Measurements from ENCODE around the gene CKMT1A.
"Not testable (repeated sequence)": the region's sequence is repeated elsewhere in the genome, so short reads cannot be mapped to it uniquely, and the experiment has no call there.

The CKMT1A gene

DNA sequence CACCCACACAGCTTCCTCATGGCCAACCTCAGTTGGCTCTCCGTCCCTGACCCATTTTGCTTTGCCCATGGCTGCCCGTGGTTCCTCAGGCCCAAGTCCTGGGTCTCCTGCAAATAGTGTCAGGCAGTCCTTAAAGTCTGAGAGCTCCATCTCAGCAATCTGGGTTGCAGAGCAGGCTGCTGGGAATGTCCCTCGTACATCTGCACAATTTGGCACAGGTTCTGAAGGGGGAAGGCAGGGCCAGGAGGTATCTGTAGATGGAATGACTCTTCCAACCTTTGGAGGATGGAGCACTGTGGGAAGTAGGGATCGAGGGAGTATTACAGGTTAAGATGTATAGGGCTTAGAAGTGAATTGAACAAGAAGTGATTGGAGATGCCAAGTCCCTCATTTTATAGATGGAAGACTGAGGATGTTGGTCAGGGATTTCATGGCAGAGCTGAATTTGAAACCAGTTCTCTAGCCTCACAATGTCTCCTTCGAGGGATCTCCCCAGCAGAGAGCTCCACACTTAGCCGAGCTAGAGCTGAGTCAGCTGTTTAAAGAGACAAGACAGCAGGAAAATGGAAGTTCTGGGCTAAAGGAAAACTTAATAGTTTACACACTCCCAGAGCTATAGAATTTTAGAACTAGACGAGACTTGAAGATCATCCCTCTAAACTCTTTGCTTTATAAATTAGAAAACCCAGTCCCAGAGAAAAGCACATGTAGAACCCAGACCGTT lies 9.2 kb downstream of the CKMT1A start:
- no peak overlapping the region for H3K4me3 ChIP-seq (ENCODE audit: low read length)
- H3K27me3 ChIP-seq (ENCODE audit: control insufficient read depth, insufficient read depth, low read length) = no peaks in the 10 kb centered on the region
- H3K9ac ChIP-seq (ENCODE audit: low read length) = no peak overlapping the region
- H3K36me3 ChIP-seq (ENCODE audit: control insufficient read depth, insufficient read depth, low read length) = no peaks in the 10 kb centered on the region
- H3K9me3 ChIP-seq (ENCODE audit: control insufficient read depth, low read length) = no peaks in the 10 kb centered on the region
- no peaks in the 10 kb centered on the region for H3K4me1 ChIP-seq (ENCODE audit: control insufficient read depth, insufficient read depth, low read length)

DNA sequence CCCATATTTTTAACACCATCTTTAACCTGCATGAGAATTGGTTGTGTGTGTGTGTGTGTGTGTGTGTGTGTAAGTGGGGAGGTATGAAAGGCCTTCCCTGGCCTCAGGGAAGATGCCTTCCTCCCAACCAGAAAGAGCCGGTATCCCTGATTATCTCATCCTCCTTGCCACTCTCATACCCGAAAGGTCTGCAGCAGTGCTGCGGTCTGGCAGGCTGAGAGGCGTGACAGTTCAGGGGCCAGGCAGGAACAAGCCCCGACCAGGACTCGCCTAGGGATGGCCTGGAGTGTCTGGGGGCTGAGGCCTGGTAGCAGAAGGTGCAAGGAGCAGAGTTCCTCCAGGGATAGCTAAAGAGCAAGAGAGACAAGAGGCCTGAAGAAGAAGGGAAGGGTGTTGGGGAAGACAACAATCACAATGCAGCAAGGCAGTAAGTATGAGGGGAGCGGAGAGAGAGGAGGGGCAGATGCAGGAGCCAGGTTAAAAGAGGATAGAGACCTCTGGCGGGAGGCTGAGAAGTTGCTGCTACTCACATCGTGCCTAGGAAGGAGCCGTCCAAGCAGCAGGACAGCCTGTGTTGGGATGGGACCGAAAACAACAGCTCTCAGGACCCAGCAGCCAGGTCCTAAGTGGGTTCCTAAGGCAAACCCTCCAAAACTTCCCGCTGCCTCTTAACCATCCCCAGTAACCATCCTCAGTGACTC lies 16.9 kb downstream of the CKMT1A start:
- H3K9ac ChIP-seq (ENCODE audit: low read length); H3K27me3 ChIP-seq (ENCODE audit: control insufficient read depth, insufficient read depth, low read length); H3K36me3 ChIP-seq (ENCODE audit: control insufficient read depth, insufficient read depth, low read length); H3K9me3 ChIP-seq (ENCODE audit: control insufficient read depth, low read length); H3K4me3 ChIP-seq (ENCODE audit: low read length); H3K4me1 ChIP-seq (ENCODE audit: control insufficient read depth, insufficient read depth, low read length): not testable (repeated sequence)

GRCh38 chr15:43723151-43723550 lies 29.5 kb downstream of the CKMT1A start:
- no peaks in the 10 kb centered on the region for H3K9me3 ChIP-seq (ENCODE audit: control insufficient read depth, low read length)
- H3K9ac ChIP-seq (ENCODE audit: low read length) = no peak overlapping the region
- H3K27me3 ChIP-seq (ENCODE audit: control insufficient read depth, insufficient read depth, low read length) = no peaks in the 10 kb centered on the region
- no peaks in the 10 kb centered on the region for H3K36me3 ChIP-seq (ENCODE audit: control insufficient read depth, insufficient read depth, low read length)
- H3K4me3 ChIP-seq (ENCODE audit: low read length) = no peak overlapping the region
- no peaks in the 10 kb centered on the region for H3K4me1 ChIP-seq (ENCODE audit: control insufficient read depth, insufficient read depth, low read length)

DNA sequence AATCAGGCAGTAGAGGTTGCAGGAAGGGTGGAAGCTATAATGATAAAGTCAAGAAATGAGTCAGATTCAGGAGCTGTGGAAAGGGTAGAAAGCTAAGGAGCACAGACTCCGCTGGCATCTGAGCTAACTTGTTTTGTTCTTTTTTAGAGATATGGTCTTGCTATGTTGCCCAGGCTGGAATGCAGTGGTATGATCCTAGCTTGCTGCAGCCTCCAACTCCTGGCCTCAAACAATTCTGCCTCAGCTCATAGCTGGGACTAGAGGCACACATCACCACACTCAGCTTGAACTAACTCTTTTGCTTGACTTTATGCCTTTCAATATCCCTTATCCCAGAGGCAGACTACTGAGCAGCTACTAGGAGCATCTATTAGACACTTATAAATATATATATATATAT lies 32.6 kb downstream of the CKMT1A start:
- not testable (repeated sequence) for H3K4me3 ChIP-seq (ENCODE audit: low read length); H3K36me3 ChIP-seq (ENCODE audit: control insufficient read depth, insufficient read depth, low read length); H3K9ac ChIP-seq (ENCODE audit: low read length); H3K9me3 ChIP-seq (ENCODE audit: control insufficient read depth, low read length); H3K4me1 ChIP-seq (ENCODE audit: control insufficient read depth, insufficient read depth, low read length); H3K27me3 ChIP-seq (ENCODE audit: control insufficient read depth, insufficient read depth, low read length)

DNA sequence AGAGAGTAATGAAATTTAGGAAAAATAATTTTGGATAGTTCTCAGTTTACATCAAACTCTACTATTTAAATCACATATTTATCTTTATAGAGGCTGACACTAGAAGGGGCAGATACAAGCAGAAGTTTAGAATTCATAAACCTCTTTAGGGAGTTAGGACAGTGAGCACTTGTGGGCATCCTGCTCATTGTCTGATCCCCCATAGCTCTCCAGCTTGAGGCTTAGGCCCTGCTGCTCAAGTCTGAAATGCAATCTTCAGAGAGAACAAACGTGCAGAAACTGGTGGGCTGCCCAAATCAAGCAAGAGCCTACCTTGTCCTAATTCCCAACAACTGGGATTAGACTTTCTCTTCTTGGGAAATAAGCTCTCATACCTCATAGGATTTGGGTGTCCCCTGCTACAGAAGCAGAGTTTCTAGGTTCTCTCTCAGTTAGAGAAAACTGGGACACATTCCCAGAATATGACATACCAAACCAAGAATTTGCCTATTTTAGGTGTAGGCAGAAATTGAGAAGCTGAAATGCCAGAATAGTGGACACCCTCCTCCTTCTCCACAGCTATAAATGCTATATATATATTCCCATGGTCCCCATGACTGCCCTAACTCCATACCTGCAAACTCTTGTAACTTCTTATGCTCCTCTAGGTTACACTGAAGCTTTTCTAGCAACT lies 34.5 kb downstream of the CKMT1A start:
- H3K27me3 ChIP-seq (ENCODE audit: control insufficient read depth, insufficient read depth, low read length); H3K9me3 ChIP-seq (ENCODE audit: control insufficient read depth, low read length); H3K36me3 ChIP-seq (ENCODE audit: control insufficient read depth, insufficient read depth, low read length); H3K9ac ChIP-seq (ENCODE audit: low read length); H3K4me1 ChIP-seq (ENCODE audit: control insufficient read depth, insufficient read depth, low read length); H3K4me3 ChIP-seq (ENCODE audit: low read length): not testable (repeated sequence)

- Histone ChIP-seq H3K4me3 (ENCODE audit: low read length) (no peak overlapping the region), H3K9me3 (ENCODE audit: control insufficient read depth, low read length) (no peaks in the 10 kb centered on the region), H3K36me3 (ENCODE audit: control insufficient read depth, insufficient read depth, low read length) (no peaks in the 10 kb centered on the region), H3K9ac (ENCODE audit: low read length) (no peak overlapping the region), H3K4me1 (ENCODE audit: control insufficient read depth, insufficient read depth, low read length) (no peaks in the 10 kb centered on the region), H3K27me3 (ENCODE audit: control insufficient read depth, insufficient read depth, low read length) (no peaks in the 10 kb centered on the region)
Measured at GRCh38 chr15:43735416-43735815, 41.8 kb downstream of the CKMT1A start.

DNA sequence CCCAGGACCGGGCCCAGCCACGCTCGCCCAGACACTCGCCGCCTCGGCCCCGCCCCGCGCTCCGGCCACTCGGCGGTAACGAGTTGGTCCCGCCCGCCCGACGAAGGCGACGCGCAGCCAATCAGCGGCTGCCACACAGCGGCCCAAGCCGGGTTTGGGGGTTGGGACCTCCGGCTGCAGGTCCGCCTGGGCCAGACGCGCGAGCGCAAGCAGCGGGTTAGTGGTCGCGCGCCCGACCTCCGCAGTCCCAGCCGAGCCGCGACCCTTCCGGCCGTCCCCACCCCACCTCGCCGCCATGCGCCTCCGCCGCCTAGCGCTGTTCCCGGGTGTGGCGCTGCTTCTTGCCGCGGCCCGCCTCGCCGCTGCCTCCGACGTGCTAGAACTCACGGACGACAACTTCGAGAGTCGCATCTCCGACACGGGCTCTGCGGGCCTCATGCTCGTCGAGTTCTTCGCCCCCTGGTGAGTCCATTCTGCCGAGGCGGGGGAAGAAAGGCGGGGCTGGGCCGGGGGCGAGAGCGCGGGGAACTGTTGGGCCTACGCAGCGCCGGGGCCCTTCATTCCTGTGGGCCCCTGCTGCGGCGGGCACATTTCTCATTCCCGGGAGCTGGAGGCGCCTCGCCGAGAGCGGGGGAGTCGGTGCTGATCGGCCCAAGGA lies 52.7 kb downstream of the CKMT1A start, which contains the start of gene PDIA3:
PDIA3 (plus strand) TSS at position 194 of the 658 bp plus-strand sequence; CDS start at position 296, 102 bp downstream.
- H3K27me3 ChIP-seq (ENCODE audit: control insufficient read depth, insufficient read depth, low read length); H3K9me3 ChIP-seq (ENCODE audit: control insufficient read depth, low read length): not testable (repeated sequence)
- H3K4me1 ChIP-seq (ENCODE audit: control insufficient read depth, insufficient read depth, low read length) = peaks cover 11% of the 10 kb centered on the region

DNA sequence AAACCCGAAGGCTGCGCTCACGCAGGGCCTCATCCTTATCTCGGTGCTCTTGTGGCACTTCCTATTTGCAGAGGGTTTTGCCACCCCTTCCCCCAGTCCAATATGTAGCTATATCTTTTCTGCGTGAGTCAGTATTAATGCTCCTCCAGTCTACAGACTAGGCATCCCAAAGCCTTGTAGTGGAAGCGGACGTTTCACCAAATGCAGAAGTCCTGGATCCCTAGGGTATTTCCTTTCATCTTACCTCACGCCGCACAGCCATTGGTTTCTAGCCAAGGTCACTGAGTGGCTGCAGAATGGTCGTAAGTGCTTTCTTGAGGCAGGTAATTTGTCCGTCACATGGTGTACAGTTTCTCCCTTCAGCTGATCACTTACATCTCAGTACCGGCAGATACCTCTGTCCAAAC lies 53.2 kb downstream of the CKMT1A start:
- Histone ChIP-seq H3K4me1 (ENCODE audit: control insufficient read depth, insufficient read depth, low read length) (peaks cover 15% of the 10 kb centered on the region), H3K9ac (ENCODE audit: low read length) (peak overlapping the region; percentile 93), H3K4me3 (ENCODE audit: low read length) (peak overlapping the region; percentile 71)
- H3K9me3 ChIP-seq (ENCODE audit: control insufficient read depth, low read length); H3K27me3 ChIP-seq (ENCODE audit: control insufficient read depth, insufficient read depth, low read length); H3K36me3 ChIP-seq (ENCODE audit: control insufficient read depth, insufficient read depth, low read length): not testable (repeated sequence)

More for the DNA sequence above, 52.7 kb downstream of the CKMT1A start, which contains the start of gene PDIA3:
- peak within 1 kb of the TSS; percentile 93 for H3K9ac ChIP-seq (ENCODE audit: low read length)
- not testable (repeated sequence) for H3K36me3 ChIP-seq (ENCODE audit: control insufficient read depth, insufficient read depth, low read length)
- peak within 1 kb of the TSS; percentile 71 for H3K4me3 ChIP-seq (ENCODE audit: low read length)

DNA sequence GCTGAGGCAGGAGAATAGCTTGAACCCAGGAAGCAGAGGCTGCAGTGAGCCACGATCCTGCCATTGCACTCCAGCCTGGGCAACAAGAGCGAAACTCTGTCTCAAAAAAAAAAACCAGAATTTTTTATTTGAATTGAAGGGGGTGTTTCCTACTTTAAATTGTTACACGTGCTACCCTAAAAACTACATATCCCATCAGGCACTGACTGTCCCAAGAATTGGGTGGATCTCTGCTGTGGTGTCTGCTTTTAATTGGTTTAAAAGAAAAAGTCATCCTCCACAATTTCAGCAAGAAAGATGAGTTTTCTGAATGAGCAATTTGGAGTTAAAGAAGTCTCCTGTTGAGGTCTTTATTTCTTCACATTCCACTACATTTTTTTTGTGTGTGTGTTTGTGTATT lies 54.7 kb downstream of the CKMT1A start:
- no peaks in the 10 kb centered on the region for H3K36me3 ChIP-seq (ENCODE audit: control insufficient read depth, insufficient read depth, low read length)
- peak overlapping the region; percentile 1 for H3K4me3 ChIP-seq (ENCODE audit: low read length)
- no peak overlapping the region for H3K9ac ChIP-seq (ENCODE audit: low read length)
- H3K27me3 ChIP-seq (ENCODE audit: control insufficient read depth, insufficient read depth, low read length) = no peaks in the 10 kb centered on the region
- peaks cover 15% of the 10 kb centered on the region for H3K4me1 ChIP-seq (ENCODE audit: control insufficient read depth, insufficient read depth, low read length)
- H3K9me3 ChIP-seq (ENCODE audit: control insufficient read depth, low read length) = no peaks in the 10 kb centered on the region

All from mucosa of stomach (tissue), 1 donor.